Fibroblast of pulmonary artery (primary cell): ENCODE results near the gene PTPN13.
A peak's percentile ranks its signal among the peaks of the same experiment; 100 is the strongest.

ENCODE experiments used
- DNase-seq: peaks from one replicate; pipeline ENCODE4 v3.0.0-alpha.2; 2010; ENCODE audit warnings: low read depth
- H3K4me3 ChIP-seq: replicated peaks from 2 replicates; pipeline ENCODE4 v1.5.1; 2011; ENCODE audit warnings: low read depth, mild to moderate bottlenecking, control low read depth, low read length, moderate library complexity
- CTCF ChIP-seq: IDR thresholded peaks from 2 replicates; pipeline ENCODE4 v1.5.1; 2011; ENCODE audit warnings: mild to moderate bottlenecking, control low read depth, low read length, inconsistent platforms; ENCODE audit errors: missing control alignments

Gene PTPN13

GRCh38 chr4:86720508-86721068, 126.5 kb downstream of the PTPN13 start:
- H3K4me3 ChIP-seq = no peak overlapping the region
- peak; percentile 45 for DNase-seq
- no peak for TF ChIP-seq CTCF

- TF ChIP-seq CTCF = no peak
- H3K4me3 ChIP-seq = no peak overlapping the region
- DNase-seq = no peak
Measured at GRCh38 chr4:86721412-86721811, 127.3 kb downstream of the PTPN13 start.

GRCh38 chr4:86730310-86730709, 136.2 kb downstream of the PTPN13 start:
- TF ChIP-seq CTCF = no peak
- no peak overlapping the region for H3K4me3 ChIP-seq
- DNase-seq = no peak

- no peak for TF ChIP-seq CTCF
- H3K4me3 ChIP-seq = no peak overlapping the region
- DNase-seq = no peak
Measured at GRCh38 chr4:86737244-86737643, 143.1 kb downstream of the PTPN13 start.

GRCh38 chr4:86741846-86742245, 147.7 kb downstream of the PTPN13 start:
- no peak overlapping the region for H3K4me3 ChIP-seq
- TF ChIP-seq CTCF = no peak

GRCh38 chr4:86744570-86744969, 150.5 kb downstream of the PTPN13 start:
- no peak for DNase-seq
- no peak for TF ChIP-seq CTCF
- H3K4me3 ChIP-seq = no peak overlapping the region

More at GRCh38 chr4:86741846-86742245, 147.7 kb downstream of the PTPN13 start:
- DNase-seq = no peak

- DNase-seq = no peak
- no peak overlapping the region for H3K4me3 ChIP-seq
- no peak for TF ChIP-seq CTCF
Measured at GRCh38 chr4:86749121-86749520, 155.0 kb downstream of the PTPN13 start.
